Lower lobe of right lung (tissue), 2 donors: ENCODE data around the gene NPL. TPM values are rescaled to one million over a fixed set of nuclear protein-coding genes. Genes with fewer than 3 reads are reported as not detected.

Experiments
- ATAC-seq, 2 donors: fragments of 200-7000 bp; cut with Tn5 transposase; one replicate each; pipeline ENCODE4 v1.9.1; 2020 to 2022; ENCODE audit warnings: mild to moderate bottlenecking in 2 of 2, moderate library complexity in 2 of 2
- DNase-seq: peaks from one replicate; pipeline ENCODE4 v3.0.0-alpha.2; 2020
- H3K27ac ChIP-seq: fragments of 200-600 bp; one replicate; pipeline ENCODE4 v1.8.0; 2022
- H3K27me3 ChIP-seq: fragments of 200-600 bp; one replicate; pipeline ENCODE4 v1.8.0; 2022; ENCODE audit warnings: low read depth
- H3K36me3 ChIP-seq: fragments of 200-600 bp; one replicate; pipeline ENCODE4 v1.8.0; 2022; ENCODE audit warnings: mild to moderate bottlenecking
- H3K4me1 ChIP-seq: fragments of 200-600 bp; one replicate; pipeline ENCODE4 v1.8.0; 2022
- H3K4me3 ChIP-seq: fragments of 200-600 bp; one replicate; pipeline ENCODE4 v1.8.0; 2022; ENCODE audit warnings: mild to moderate bottlenecking
- H3K9me3 ChIP-seq: fragments of 200-600 bp; one replicate; pipeline ENCODE4 v1.8.0; 2022
- intact Hi-C: fragments of 100-400 bp; cut with DNase I; formaldehyde crosslinking; loops from one replicate; pipeline ENCODE4 v1.11.0; 2022
- total RNA-seq: library from RNA; stranded (reverse); fragmentation: NEBNext Ultra II Directional; extraction: Animal tissue kit (Norgen Biotek cat#: 25700); gene quantifications from one replicate; pipeline ENCODE4 v1.2.1, GENCODE V29; 2021
- TF ChIP-seq, protein P1 (sequence below): fragments of 200-600 bp; IDR thresholded peaks from one replicate; pipeline ENCODE4 v1.8.0; 2022; ENCODE audit warnings: antibody characterized with exemption, mild to moderate bottlenecking
- donor health status: DM: no; HTN: yes; CAD: no; lungs with severe emphysema.

NPL gene
- total RNA-seq, 1 donor from 2014 or later: 48.7 TPM

DNA sequence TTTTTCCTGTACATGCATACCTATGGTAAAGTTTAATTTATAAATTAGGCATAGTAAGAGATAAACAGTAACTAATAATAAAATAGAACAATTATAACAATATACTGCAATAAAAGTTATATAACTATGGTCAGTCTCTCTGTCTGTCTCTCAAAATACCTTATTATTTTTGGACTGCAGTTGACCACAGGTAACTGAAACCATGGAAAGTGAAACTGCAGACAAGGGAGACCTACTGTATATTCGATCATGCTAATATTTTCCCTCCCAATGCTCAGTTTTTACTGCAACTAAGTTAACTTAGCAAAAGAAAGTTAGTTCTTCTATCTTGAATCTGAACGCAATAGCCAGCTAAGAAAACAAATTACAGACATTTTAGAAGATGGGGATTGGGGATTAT is 37.3 kb downstream of the NPL start:
- Histone ChIP-seq H3K27ac (no peak overlapping the region), H3K4me1 (no peaks in the 10 kb centered on the region), H3K27me3 (no peaks in the 10 kb centered on the region), H3K4me3 (no peak overlapping the region), H3K36me3 (peaks cover 4% of the 10 kb centered on the region), H3K9me3 (no peaks in the 10 kb centered on the region)
- intact Hi-C loops: no loop called here
- ATAC-seq (no peak), DNase-seq (no peak)
- TF ChIP-seq, protein P1, sequence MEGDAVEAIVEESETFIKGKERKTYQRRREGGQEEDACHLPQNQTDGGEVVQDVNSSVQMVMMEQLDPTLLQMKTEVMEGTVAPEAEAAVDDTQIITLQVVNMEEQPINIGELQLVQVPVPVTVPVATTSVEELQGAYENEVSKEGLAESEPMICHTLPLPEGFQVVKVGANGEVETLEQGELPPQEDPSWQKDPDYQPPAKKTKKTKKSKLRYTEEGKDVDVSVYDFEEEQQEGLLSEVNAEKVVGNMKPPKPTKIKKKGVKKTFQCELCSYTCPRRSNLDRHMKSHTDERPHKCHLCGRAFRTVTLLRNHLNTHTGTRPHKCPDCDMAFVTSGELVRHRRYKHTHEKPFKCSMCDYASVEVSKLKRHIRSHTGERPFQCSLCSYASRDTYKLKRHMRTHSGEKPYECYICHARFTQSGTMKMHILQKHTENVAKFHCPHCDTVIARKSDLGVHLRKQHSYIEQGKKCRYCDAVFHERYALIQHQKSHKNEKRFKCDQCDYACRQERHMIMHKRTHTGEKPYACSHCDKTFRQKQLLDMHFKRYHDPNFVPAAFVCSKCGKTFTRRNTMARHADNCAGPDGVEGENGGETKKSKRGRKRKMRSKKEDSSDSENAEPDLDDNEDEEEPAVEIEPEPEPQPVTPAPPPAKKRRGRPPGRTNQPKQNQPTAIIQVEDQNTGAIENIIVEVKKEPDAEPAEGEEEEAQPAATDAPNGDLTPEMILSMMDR: no peak

DNA sequence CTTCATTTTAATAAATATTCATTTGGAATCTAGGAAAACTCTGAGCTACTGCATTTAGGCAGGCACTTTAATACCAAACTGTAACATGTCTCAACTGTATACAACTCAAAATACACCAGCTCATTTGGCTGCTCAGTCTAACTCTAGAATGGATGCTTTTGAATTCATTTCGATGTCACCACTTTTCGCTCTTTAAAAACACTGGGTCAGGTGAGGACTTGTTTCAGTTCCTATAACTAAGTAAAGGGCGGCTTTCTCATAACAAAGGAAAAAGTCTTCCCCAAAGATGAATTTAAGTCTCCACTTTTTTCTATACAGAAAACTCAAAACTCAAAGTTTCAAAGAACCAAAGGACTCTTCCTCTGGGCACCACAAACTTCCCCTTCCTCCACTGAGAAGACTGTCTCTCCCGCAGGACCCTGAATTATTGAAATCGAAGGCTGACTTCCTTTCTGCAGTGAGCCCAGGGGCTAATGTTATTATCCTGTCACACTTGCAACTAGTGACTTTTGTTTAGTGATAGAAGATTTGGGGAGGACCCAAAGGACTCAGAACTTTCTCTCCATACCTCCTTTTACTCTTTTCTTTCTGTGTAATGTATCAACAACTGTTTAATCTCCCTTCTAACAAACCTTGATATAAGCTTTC is 39.8 kb downstream of the NPL start:
- Histone ChIP-seq H3K4me1 (no peaks in the 10 kb centered on the region), H3K9me3 (no peaks in the 10 kb centered on the region), H3K36me3 (peaks cover 4% of the 10 kb centered on the region), H3K4me3 (no peak overlapping the region), H3K27me3 (no peaks in the 10 kb centered on the region), H3K27ac (no peak overlapping the region)
- no peak for DNase-seq
- intact Hi-C loops: no loop called here
- ATAC-seq: no peak
- TF ChIP-seq, protein P1: no peak

DNA sequence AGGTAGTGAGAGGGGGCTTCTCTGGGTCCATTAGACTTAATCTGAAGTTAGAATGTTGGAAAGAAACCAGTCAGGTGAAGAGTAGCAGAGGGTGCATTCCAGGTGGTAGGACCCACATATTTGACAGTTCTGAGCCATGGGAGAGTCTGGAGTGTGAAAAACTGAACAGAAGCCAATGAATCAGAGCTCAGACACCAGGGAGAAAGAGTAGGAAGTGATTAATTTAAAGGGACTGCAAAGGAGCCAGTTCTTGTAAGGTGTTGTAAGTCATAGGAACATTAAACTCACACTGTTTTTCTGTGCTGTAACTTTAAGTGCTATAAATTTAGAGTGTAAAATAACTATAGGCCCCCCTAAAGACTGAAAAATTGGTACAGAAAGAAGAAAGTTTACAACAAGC is 43.7 kb downstream of the NPL start:
- H3K9me3 ChIP-seq: no peaks in the 10 kb centered on the region
- H3K36me3 ChIP-seq: peaks cover 4% of the 10 kb centered on the region
- no peaks in the 10 kb centered on the region for H3K27me3 ChIP-seq
- no peaks in the 10 kb centered on the region for H3K4me1 ChIP-seq
- TF ChIP-seq, protein P1: no peak
- no peak for ATAC-seq
- H3K27ac ChIP-seq: no peak overlapping the region
- no peak for DNase-seq
- H3K4me3 ChIP-seq: no peak overlapping the region
- intact Hi-C loops: no loop called here

DNA sequence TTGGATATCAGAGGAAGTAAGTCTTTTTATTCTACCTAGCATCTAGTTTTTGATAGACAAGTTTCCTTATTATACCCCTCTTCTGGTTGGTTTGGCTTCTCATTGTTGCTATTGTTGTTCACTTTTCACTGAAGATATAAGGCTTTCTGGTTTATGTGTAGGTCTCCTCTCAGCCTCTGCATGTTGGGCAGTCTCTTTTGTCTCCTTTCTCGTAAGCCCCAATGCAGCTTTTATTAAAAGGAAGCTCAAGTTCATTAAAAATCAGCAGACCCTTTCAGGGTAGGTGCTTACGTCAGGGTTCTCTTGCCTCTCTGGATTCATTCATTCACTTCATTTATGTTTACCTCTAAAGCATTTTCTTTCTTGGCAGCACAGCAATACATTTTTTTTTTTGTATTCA is 44.8 kb downstream of the NPL start:
- Histone ChIP-seq H3K9me3 (no peaks in the 10 kb centered on the region), H3K27me3 (no peaks in the 10 kb centered on the region), H3K4me3 (no peak overlapping the region), H3K36me3 (peaks cover 1% of the 10 kb centered on the region), H3K27ac (no peak overlapping the region), H3K4me1 (peaks cover 4% of the 10 kb centered on the region)
- intact Hi-C loops: no loop called here
- TF ChIP-seq, protein P1: no peak
- no peak for DNase-seq
- no peak for ATAC-seq

DNA sequence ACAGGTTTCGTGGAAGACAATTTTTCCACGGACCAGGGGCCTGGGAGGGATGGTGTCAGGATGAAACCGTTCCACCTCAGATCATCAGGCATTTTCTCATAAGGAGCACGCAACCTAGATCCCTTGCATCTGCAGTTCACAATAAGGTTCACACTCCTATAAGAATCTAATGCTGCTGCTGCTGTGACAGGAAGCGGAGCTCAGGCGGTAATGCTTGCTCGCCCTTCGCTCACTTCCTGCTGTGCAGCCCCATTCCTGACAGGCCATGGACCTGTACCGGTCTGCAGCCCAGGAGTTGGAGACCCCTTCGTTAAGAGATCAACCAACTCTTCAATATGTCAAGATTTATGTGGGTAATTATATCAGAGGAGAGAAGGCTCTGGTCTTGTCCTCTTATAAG is 46.2 kb downstream of the NPL start:
- DNase-seq (no peak), ATAC-seq (no peak)
- Histone ChIP-seq H3K27me3 (no peaks in the 10 kb centered on the region), H3K9me3 (no peaks in the 10 kb centered on the region), H3K27ac (no peak overlapping the region), H3K4me1 (peaks cover 13% of the 10 kb centered on the region), H3K36me3 (no peaks in the 10 kb centered on the region), H3K4me3 (no peak overlapping the region)
- TF ChIP-seq, protein P1: no peak
- intact Hi-C loops: no loop called here
